KMS-11 (cell line): ENCODE measurements around the gene B3GAT3.

ENCODE experiments used
- H2AFZ ChIP-seq: fragments of 200-600 bp; sonication (generic); 2 replicates; pipeline ENCODE4 v1.6.1; 2016; ENCODE audit warnings: antibody characterized with exemption, mixed run types, low read depth
- H3K27ac ChIP-seq: fragments of 200-600 bp; sonication (generic); 2 replicates; pipeline ENCODE4 v1.6.1; 2016; ENCODE audit warnings: mild to moderate bottlenecking, mixed run types
- H3K27me3 ChIP-seq: fragments of 200-600 bp; sonication (generic); 2 replicates; pipeline ENCODE4 v1.6.1; 2017; ENCODE audit warnings: mild to moderate bottlenecking, low read depth, mixed run types, moderate library complexity; ENCODE audit not compliant: insufficient read depth
- H3K36me3 ChIP-seq: fragments of 200-600 bp; sonication (generic); 2 replicates; pipeline ENCODE4 v1.6.1; 2017; ENCODE audit warnings: mild to moderate bottlenecking, mixed run types; ENCODE audit not compliant: insufficient read depth
- H3K4me1 ChIP-seq: fragments of 200-600 bp; sonication (generic); 2 replicates; pipeline ENCODE4 v1.6.1; 2016; ENCODE audit warnings: mild to moderate bottlenecking, low read depth, mixed run types; ENCODE audit not compliant: poor library complexity, severe bottlenecking
- H3K4me2 ChIP-seq: fragments of 200-600 bp; sonication (generic); 2 replicates; pipeline ENCODE4 v1.7.0; 2016; ENCODE audit warnings: mild to moderate bottlenecking, mixed run types
- H3K4me3 ChIP-seq: fragments of 200-600 bp; sonication (generic); IDR thresholded peaks from 2 replicates; pipeline ENCODE4 v1.6.1; 2017; ENCODE audit warnings: low read depth, low read length, mixed read lengths; ENCODE audit not compliant: insufficient read depth
- H3K79me2 ChIP-seq: fragments of 200-600 bp; sonication (generic); 2 replicates; pipeline ENCODE4 v1.6.1; 2016; ENCODE audit warnings: low read depth, mixed run types; ENCODE audit not compliant: insufficient read depth
- H3K9ac ChIP-seq: fragments of 200-600 bp; sonication (generic); 2 replicates; pipeline ENCODE4 v1.6.1; 2016; ENCODE audit warnings: mild to moderate bottlenecking, mixed run types
- H4K20me1 ChIP-seq: fragments of 200-600 bp; sonication (generic); 2 replicates; pipeline ENCODE4 v1.6.1; 2016; ENCODE audit warnings: mild to moderate bottlenecking, mixed run types; ENCODE audit not compliant: insufficient read depth
- TF ChIP-seq, protein P1 (sequence below): fragments of 200-600 bp; sonication (generic); conservative IDR thresholded peaks from 2 replicates; pipeline ENCODE4 v1.6.1; 2017; ENCODE audit warnings: low read depth, mild to moderate bottlenecking, antibody characterized with exemption, low read length, moderate library complexity, mixed read lengths

Gene B3GAT3

DNA sequence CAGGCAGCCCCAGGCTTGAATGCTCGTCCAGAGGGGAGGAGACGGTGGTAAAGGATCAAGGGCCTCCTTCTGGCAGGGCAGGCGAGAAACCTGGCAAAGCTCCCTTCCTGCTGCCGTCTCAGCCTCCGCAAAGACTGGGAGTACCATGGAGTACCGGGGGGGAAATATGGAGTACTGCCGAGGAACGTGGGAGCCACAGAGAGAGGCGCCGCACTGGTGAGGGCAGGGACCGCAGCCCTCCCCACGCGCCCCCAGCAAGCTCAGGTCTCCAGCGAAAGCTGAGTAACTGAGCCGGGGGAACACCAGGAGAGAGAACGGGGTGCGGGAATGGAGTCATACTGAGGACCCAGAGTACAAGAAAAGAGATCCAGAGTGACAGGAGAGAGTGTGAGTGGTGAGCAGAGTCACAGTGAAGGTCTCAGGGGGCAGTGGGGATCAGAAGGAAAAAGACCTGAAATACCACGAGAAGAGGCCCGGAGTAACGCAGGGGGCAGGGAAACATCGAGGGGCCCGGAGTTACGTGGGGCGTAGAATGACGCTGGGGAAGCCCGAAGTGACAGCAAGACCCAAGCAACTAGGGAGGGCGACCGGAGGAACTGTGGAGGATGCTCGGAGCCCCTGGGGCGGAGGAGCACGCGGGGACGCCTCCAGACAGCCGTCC, 10.0 kb downstream of the B3GAT3 start:
- peak overlapping the region; percentile 91 for H3K4me2 ChIP-seq
- H2AFZ ChIP-seq, result peak overlapping the region; percentile 66
- peak overlapping the region; percentile 65 for H3K27ac ChIP-seq
- peaks cover 34% of the 10 kb centered on the region for H3K4me1 ChIP-seq
- no peaks in the 10 kb centered on the region for H4K20me1 ChIP-seq
- TF ChIP-seq, protein P1, sequence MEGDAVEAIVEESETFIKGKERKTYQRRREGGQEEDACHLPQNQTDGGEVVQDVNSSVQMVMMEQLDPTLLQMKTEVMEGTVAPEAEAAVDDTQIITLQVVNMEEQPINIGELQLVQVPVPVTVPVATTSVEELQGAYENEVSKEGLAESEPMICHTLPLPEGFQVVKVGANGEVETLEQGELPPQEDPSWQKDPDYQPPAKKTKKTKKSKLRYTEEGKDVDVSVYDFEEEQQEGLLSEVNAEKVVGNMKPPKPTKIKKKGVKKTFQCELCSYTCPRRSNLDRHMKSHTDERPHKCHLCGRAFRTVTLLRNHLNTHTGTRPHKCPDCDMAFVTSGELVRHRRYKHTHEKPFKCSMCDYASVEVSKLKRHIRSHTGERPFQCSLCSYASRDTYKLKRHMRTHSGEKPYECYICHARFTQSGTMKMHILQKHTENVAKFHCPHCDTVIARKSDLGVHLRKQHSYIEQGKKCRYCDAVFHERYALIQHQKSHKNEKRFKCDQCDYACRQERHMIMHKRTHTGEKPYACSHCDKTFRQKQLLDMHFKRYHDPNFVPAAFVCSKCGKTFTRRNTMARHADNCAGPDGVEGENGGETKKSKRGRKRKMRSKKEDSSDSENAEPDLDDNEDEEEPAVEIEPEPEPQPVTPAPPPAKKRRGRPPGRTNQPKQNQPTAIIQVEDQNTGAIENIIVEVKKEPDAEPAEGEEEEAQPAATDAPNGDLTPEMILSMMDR, result no peak
- H3K27me3 ChIP-seq, result no peaks in the 10 kb centered on the region
- no peak overlapping the region for H3K4me3 ChIP-seq
- no peaks in the 10 kb centered on the region for H3K36me3 ChIP-seq
- peak overlapping the region; percentile 86 for H3K9ac ChIP-seq
- H3K79me2 ChIP-seq, result no peaks in the 10 kb centered on the region

DNA sequence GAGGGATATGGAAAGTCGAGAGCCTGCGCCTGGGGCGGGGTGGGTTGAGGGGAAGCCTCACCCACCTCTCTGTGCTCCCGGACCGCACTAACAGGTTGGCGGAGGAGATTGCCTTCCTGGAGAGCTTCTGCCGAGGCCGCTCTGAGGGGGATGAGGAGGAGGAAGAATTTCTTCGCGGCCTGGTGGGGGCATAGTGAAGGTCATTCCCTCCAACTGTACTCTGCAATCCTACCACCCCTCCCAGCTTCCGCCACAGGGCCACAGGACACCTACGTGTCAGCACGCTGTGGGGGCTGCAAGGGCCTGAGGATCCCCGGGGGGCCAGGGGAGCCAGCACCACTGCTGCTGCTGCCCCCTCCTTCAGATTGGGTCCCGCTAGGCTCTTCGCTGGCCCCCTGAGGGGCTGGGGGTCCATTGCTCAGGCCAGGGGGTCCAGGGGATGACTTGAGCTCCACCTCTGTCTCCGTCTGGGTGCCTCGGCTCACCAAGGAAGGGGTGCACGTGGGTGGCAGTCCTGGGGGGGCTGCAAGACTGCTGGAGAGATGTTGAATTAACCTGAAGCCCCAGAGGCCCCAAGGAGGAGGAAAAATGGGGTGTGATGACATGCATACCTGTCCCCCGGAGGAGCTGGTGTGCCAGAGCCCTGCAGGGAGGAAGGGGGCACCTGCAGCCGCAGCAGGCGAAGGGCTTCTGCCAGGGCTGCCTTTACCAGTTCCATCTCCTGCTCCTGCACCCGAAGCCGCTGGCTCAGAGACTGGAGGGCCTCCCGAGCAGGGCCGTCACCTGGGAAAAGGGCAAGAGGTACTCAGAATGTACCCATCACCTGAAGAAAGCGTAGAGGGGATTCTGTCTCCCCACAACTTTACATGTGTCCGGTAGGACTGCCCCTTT, 10.7 kb downstream of the B3GAT3 start:
- no peaks in the 10 kb centered on the region for H3K79me2 ChIP-seq
- H3K9ac ChIP-seq, result peak overlapping the region; percentile 86
- no peaks in the 10 kb centered on the region for H3K27me3 ChIP-seq
- H3K4me1 ChIP-seq, result peaks cover 34% of the 10 kb centered on the region
- H3K36me3 ChIP-seq, result no peaks in the 10 kb centered on the region
- H4K20me1 ChIP-seq, result no peaks in the 10 kb centered on the region
- peak overlapping the region; percentile 91 for H3K4me2 ChIP-seq
- no peak overlapping the region for H3K4me3 ChIP-seq
- H3K27ac ChIP-seq, result peak overlapping the region; percentile 65
- H2AFZ ChIP-seq, result peak overlapping the region; percentile 66
- TF ChIP-seq, protein P1, result no peak

DNA sequence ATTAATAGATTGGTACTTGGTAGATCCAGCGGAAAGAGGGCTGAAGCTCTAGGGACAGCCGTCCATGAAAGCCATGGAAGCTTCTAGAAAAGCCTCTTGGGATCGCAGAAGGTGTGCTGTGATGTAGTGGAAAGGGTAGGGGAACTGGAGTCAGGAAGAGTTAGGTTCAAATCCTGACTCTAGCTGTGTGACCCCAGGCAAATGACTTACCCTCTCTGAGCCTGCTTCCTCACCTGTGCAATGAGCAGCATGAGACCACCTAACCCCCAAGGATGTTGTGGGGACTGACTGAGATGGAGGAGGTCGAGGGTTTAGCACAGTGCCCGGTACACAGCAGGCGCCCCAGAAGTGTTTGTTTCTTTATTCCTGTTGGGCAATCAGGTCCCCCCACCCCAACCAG, 11.4 kb downstream of the B3GAT3 start:
- no peaks in the 10 kb centered on the region for H3K27me3 ChIP-seq
- H3K79me2 ChIP-seq, result no peaks in the 10 kb centered on the region
- peak overlapping the region; percentile 91; the same call in 1 of the 2 replicates for H3K4me2 ChIP-seq
- no peak overlapping the region for H3K27ac ChIP-seq
- no peak overlapping the region for H3K9ac ChIP-seq
- no peaks in the 10 kb centered on the region for H4K20me1 ChIP-seq
- no peaks in the 10 kb centered on the region for H3K36me3 ChIP-seq
- H3K4me3 ChIP-seq, result no peak overlapping the region
- H2AFZ ChIP-seq, result no peak overlapping the region
- peaks cover 34% of the 10 kb centered on the region for H3K4me1 ChIP-seq
- TF ChIP-seq, protein P1, result no peak

- H3K4me2 ChIP-seq, result no peak overlapping the region
- H3K27me3 ChIP-seq, result no peaks in the 10 kb centered on the region
- H2AFZ ChIP-seq, result no peak overlapping the region
- no peaks in the 10 kb centered on the region for H4K20me1 ChIP-seq
- no peak overlapping the region for H3K27ac ChIP-seq
- H3K4me1 ChIP-seq, result peaks cover 24% of the 10 kb centered on the region
- no peaks in the 10 kb centered on the region for H3K79me2 ChIP-seq
- H3K36me3 ChIP-seq, result no peaks in the 10 kb centered on the region
- H3K4me3 ChIP-seq, result no peak overlapping the region
- no peak overlapping the region for H3K9ac ChIP-seq
- TF ChIP-seq, protein P1, result no peak
Observed at GRCh38 chr11:62608776-62609175, 13.0 kb downstream of the B3GAT3 start.
